NCI-H2227 treated with DMSO at 0.1 percent for 48 hours (cell line): ENCODE data around the gene IFNL3.
"Not testable (repeated sequence)": the region's sequence is repeated elsewhere in the genome, so short reads cannot be mapped to it uniquely, and the experiment has no call there.

Experiments used
- DNase-seq: peaks from one replicate; lab custom pipeline; 2025; lab: John Stamatoyannopoulos, UW

The IFNL3 gene

GRCh38 chr19:39253374-39254149 is 8.8 kb upstream of the IFNL3 start:
- DNase-seq, result no peak

DNA sequence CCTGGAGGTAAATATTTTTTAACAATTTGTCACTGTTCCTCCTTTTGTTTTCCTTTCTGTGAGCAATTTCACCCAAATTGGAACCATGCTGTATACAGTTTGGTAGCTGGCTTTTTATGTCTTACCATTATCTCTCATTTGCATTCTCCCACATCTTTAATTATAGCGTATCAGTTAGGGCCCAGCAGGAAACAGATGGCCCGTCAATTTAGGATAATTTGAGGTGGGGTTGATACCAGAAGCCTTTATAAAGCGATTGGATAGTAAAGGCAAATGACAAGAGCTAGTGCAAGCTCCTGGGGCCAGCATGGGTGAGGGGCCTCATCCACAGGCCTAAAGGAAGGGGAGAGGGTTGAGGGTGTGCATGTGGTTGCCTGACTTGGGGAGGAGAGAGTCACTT is 7.7 kb upstream of the IFNL3 start:
- no peak for DNase-seq

- DNase-seq, result no peak
Measured at GRCh38 chr19:39251846-39252245, 7.0 kb upstream of the IFNL3 start.

DNA sequence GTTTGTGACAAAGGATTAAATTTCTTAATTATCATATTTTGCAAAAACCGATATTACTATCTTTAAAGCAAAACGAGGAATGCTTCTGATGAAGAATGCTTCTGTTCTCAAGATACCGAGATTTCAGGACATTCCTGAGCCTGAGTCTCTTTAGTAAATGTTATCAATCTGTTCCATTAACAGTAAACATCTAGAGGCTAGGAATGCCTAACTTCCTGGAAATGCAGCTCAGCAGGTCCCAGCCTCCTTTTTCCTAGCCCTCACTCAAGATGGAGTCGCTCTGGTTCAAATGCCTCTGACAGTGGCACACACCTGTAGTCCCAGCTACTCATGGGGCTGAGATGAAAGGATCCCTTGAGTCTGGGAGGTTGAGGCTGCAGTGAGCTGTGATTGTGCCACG is 6.3 kb upstream of the IFNL3 start:
- DNase-seq, result no peak

DNA sequence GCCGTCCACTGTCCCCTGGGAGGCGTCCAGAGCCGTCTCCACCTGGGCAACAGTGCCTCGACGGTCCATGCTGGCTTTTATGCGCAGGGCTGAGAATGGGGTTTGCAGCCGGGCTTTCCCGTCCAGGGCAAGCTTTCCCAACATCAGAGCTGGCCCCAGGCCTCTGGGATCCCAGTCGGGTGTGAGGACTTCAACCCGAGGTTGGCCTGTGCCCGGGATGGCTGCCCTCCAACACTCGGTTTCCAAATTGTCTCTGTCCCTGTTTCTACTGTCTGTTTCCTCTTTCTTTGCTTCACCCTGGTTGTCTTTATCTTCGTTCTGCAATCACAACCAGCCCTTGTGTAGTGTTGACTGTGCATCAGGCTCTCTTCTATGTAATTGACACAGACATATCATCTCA is 4.0 kb upstream of the IFNL3 start, which contains the start of gene IFNL4:
TSS of gene IFNL4 (minus strand) at position 51 of the 400 bp plus-strand sequence.
- no peak for DNase-seq

GRCh38 chr19:39247701-39248664 is 3.2 kb upstream of the IFNL3 start:
- DNase-seq, result no peak

DNA sequence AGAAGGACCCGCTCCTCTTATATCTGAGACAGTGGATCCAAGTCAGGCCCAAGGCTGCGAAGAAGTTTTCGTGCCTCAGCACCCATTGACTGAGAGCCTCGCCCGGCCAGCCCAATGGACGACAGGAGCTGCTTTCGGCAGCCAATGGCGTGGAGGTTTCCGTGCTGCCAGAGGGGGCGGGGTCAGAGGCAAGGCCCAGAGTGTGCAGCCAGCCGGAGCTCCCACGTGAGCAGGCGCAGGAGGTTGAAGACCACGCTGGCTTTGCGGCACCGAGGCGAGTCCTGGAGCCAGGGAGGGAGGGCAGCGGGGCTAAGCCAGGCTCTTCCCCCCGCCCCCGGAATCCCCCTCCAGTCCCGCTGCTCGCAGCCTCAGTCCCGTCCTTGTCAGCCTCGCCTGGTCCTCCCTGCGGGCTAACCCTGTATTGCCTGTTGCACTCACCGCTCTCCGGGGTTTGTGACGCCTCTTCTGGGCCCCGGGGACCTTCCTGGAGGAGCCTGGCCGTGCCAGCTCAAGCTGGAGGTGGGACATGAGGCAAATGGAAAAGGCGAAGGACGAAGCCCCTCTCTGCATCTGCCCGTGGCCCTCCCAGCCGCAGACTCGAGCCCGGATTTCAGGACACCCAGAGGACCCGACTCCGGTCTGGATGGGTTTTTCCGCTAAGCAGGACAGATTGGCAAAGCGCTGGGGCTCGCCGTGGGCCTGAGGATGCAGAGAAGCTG is 2.3 kb upstream of the IFNL3 start:
- DNase-seq, result no peak

GRCh38 chr19:39245166-39245565 is 360 bp upstream of the IFNL3 start:
- not testable (repeated sequence) for DNase-seq

GRCh38 chr19:39243741-39244140 is 1.1 kb downstream of the IFNL3 start:
- not testable (repeated sequence) for DNase-seq

DNA sequence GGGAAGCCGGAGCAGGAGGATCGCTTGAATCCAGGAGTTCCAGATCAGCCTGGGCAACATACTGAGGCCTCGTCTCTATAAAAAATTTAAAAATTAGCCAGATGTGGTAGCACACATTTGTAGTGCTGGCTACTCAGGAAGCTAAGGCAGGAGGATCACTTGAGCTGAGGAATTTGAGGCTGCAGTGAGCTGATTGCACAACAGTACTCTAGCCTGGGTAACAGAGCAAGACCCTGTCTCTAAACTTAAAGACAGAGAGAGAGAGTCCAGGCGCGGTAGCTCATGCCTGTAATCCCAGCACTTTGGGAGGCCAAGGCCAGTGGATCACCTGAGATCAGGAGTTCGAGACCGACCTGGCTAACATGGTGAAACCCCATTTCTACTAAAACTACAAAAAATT is 4.4 kb downstream of the IFNL3 start:
- no peak for DNase-seq

DNA sequence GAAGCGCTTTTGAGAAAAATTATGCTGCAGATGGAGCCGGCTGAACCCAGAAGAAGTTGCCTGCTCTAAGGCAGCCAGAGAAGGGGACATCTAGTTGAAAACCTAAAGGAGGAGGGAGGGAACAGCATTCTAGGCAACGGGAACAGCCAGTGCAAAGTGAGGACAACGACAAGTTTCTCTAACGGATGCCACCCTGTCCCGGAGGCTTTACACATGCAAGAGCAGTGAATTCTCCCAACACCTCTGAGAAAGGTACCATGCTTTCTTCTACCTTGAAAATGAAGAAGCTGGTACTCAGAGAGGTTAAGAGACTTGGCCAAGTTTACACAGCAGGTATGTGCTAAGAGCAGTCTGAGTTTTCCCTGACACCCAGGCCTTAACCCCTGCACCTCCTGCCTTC is 5.9 kb downstream of the IFNL3 start:
- DNase-seq, result no peak

GRCh38 chr19:39238209-39238608 is 6.6 kb downstream of the IFNL3 start:
- DNase-seq, result no peak

GRCh38 chr19:39237200-39238184 is 7.3 kb downstream of the IFNL3 start:
- DNase-seq, result no peak

- DNase-seq, result no peak
Measured at GRCh38 chr19:39236527-39236926, 8.3 kb downstream of the IFNL3 start.

DNA sequence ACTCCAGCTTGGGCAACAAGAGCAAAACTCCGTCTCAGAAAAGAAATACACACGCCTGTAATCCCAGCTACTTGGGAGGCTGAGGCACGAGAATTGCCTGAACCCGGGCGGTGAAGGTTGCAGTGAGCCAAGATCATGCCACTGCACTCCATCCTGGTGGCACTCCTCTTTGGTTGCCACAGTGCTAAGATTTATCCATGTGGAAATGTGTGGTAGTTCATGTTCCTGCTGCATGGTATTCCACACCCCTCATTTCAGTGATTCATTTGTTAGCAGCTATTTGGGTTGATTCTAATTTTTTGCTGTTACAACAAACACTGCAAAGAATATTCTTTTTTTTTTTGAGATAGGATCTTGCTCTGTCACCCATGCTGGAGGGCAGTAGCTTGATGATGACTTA is 12.1 kb downstream of the IFNL3 start:
- DNase-seq, result no peak

GRCh38 chr19:39230096-39230764 is 14.6 kb downstream of the IFNL3 start:
- DNase-seq, result no peak

GRCh38 chr19:39224910-39225309 is 19.9 kb downstream of the IFNL3 start:
- DNase-seq, result no peak

DNA sequence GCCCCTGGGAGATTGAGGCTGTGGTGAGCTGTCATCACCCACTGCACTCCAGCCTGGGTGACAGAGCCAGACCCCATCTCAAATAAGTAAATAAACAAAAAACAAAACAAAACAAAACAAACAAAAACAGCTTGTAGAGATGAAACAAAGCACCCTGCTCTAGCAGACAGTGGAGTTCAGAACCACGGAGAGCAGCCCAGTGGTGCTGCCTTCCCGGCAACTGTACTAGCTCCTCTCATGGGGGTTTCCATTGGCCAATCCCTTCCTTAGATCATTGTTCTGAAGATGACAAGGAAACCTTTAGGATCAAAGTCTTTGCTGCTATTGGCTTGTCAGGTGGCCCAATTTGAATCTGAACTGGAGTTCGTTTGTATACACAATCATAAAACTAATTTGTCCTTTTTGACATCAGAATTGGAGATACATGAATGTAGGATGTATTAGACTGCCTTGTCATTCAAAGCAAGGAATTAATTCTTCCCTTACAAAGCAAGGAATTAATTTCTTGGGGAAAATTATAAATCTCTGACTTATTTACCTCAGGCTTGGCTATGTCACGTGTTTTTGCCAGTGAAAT is 21.0 kb downstream of the IFNL3 start:
- DNase-seq, result no peak

GRCh38 chr19:39219108-39219507 is 25.7 kb downstream of the IFNL3 start:
- DNase-seq, result not testable (repeated sequence)
